Activated B cell treated with CpG ODN at 0.5 μM for 24 hours (primary cell): Measurements from ENCODE around the gene ADNP. TPM values are rescaled to one million over a fixed set of nuclear protein-coding genes. Genes with fewer than 3 reads are reported as not detected.

Source experiments
- ATAC-seq: fragments of 200-7000 bp; cut with Tn5 transposase; one replicate; pipeline ENCODE4 v1.10.0; 2021; ENCODE audit warnings: low read depth, mild to moderate bottlenecking, moderate library complexity
- CTCF ChIA-PET: fragments of 350-600 bp; sonication (Branson Sonifier 250); formaldehyde crosslinking; loops from one replicate; lab custom pipeline; 2021; ENCODE audit warnings: antibody characterized with exemption; lab: Charles Lee
- POLR2A ChIA-PET: fragments of 350-600 bp; sonication (Branson Sonifier 250); formaldehyde crosslinking; loops from one replicate; lab custom pipeline; 2021; ENCODE audit warnings: antibody characterized with exemption; lab: Charles Lee
- DNase-seq: peaks from one replicate; pipeline ENCODE4 v3.0.0; 2022
- H3K27ac Mint-ChIP-seq: one replicate; pipeline ENCODE4 v1.8.0; 2020; ENCODE audit warnings: mixed read lengths
- H3K27me3 Mint-ChIP-seq: one replicate; pipeline ENCODE4 v1.8.0; 2021; ENCODE audit warnings: mixed read lengths
- H3K36me3 Mint-ChIP-seq: one replicate; pipeline ENCODE4 v1.8.0; 2021; ENCODE audit warnings: low read depth, mixed read lengths
- H3K4me1 Mint-ChIP-seq: one replicate; pipeline ENCODE4 v1.8.0; 2021; ENCODE audit warnings: mixed read lengths
- H3K4me3 Mint-ChIP-seq: one replicate; pipeline ENCODE4 v1.8.0; 2020; ENCODE audit warnings: mild to moderate bottlenecking, mixed read lengths
- H3K9me3 Mint-ChIP-seq: one replicate; pipeline ENCODE4 v1.8.0; 2020; ENCODE audit warnings: mixed read lengths
- CTCF ChIP-seq: fragments of 200-600 bp; IDR thresholded peaks from one replicate; pipeline ENCODE4 v1.8.0; 2022; ENCODE audit warnings: antibody characterized with exemption, mild to moderate bottlenecking
- intact Hi-C: fragments of 100-400 bp; cut with micrococcal nuclease; formaldehyde crosslinking; loops from one replicate; pipeline ENCODE4 v1.15.1; 2024
- total RNA-seq: library from RNA; stranded (reverse); gene quantifications from 2 replicates; pipeline ENCODE4 v1.2.3, GENCODE V29; 2022

The ADNP gene
- total RNA-seq, 1 donor from 2014 or later, result 99.3 TPM

GRCh38 chr20:50915424-50915823 is 15.8 kb downstream of the ADNP start:
- Mint-ChIP-seq H3K4me1 (peaks cover 83% of the 10 kb centered on the region), H3K4me3 (no peak overlapping the region), H3K9me3 (no peaks in the 10 kb centered on the region), H3K27me3 (no peaks in the 10 kb centered on the region), H3K36me3 (peaks cover 45% of the 10 kb centered on the region), H3K27ac (peak overlapping the region; percentile 46)
- no peak for DNase-seq
- intact Hi-C loops, result no loop called here
- POLR2A ChIA-PET, result interaction anchor here (0.7 to 3.2 kb wide), 7 partner anchors 10 to 125 kb away, joined by 3 to 16 read pairs (median 4); partner anchors contain the start of genes ADNP, DPM1 and MOCS3
- no peak for TF ChIP-seq CTCF
- ATAC-seq, result no peak
- CTCF ChIA-PET, result interaction anchor here (0.6 to 1.8 kb wide), 4 partner anchors 9 to 127 kb away, joined by 3 to 15 read pairs (median 6); no protein-coding TSS in a partner anchor

- ChIA-PET POLR2A (interaction anchor here (1.5 to 3.2 kb wide), 2 partner anchors 18 to 95 kb away, joined by 6 to 16 read pairs; partner anchors contain the start of gene ADNP), CTCF (interaction anchor here (1.0 to 1.8 kb wide), 3 partner anchors 10 to 15 kb away, joined by 6 to 15 read pairs (median 6); no protein-coding TSS in a partner anchor)
- Mint-ChIP-seq H3K4me3 (no peak overlapping the region), H3K27me3 (no peaks in the 10 kb centered on the region), H3K4me1 (peaks cover 82% of the 10 kb centered on the region), H3K27ac (peak overlapping the region; percentile 30), H3K9me3 (no peaks in the 10 kb centered on the region), H3K36me3 (peaks cover 46% of the 10 kb centered on the region)
- no peak for TF ChIP-seq CTCF
- intact Hi-C loops, result loop anchor here (1.0 kb wide), 1 partner anchor 8 kb away; no protein-coding TSS in a partner anchor
- ATAC-seq (no peak), DNase-seq (no peak)
Observed at GRCh38 chr20:50913690-50914375, 17.4 kb downstream of the ADNP start.

- H3K27ac Mint-ChIP-seq, result peak overlapping the region; percentile 74
- DNase-seq (no peak), ATAC-seq (peak; percentile 37)
- H3K4me3 Mint-ChIP-seq, result peak overlapping the region; percentile 9
- H3K4me1 Mint-ChIP-seq, result peaks cover 69% of the 10 kb centered on the region
- H3K36me3 Mint-ChIP-seq, result peaks cover 44% of the 10 kb centered on the region
- ChIA-PET CTCF (interaction anchor here (0.7 to 1.4 kb wide), 4 partner anchors 17 to 121 kb away, joined by 3 to 4 read pairs (median 3); partner anchors contain the start of genes ADNP and BCAS4), POLR2A (interaction anchor here (0.6 to 2.6 kb wide), 8 partner anchors 9 to 120 kb away, joined by 3 to 8 read pairs (median 4); partner anchors contain the start of genes ADNP, BCAS4, DPM1 and MOCS3)
- intact Hi-C loops, result no loop called here
- no peak for TF ChIP-seq CTCF
- no peaks in the 10 kb centered on the region for H3K9me3 Mint-ChIP-seq
- no peaks in the 10 kb centered on the region for H3K27me3 Mint-ChIP-seq
Observed at GRCh38 chr20:50911716-50912115, 19.5 kb downstream of the ADNP start.

- no peaks in the 10 kb centered on the region for H3K9me3 Mint-ChIP-seq
- intact Hi-C loops, result no loop called here
- H3K4me1 Mint-ChIP-seq, result peaks cover 66% of the 10 kb centered on the region
- H3K36me3 Mint-ChIP-seq, result peaks cover 40% of the 10 kb centered on the region
- ChIA-PET POLR2A (interaction anchor here (1.6 to 2.6 kb wide), 2 partner anchors 20 to 117 kb away, joined by 5 to 8 read pairs; partner anchors contain the start of genes ADNP and BCAS4), CTCF (interaction anchor here (1.4 kb wide), 1 partner anchor 20 kb away, joined by 3 read pairs; the partner anchor contains the start of gene ADNP)
- DNase-seq (no peak), ATAC-seq (no peak)
- TF ChIP-seq CTCF, result no peak
- H3K27me3 Mint-ChIP-seq, result no peaks in the 10 kb centered on the region
- no peak overlapping the region for H3K4me3 Mint-ChIP-seq
- H3K27ac Mint-ChIP-seq, result peak overlapping the region; percentile 68
Observed at GRCh38 chr20:50911030-50911429, 20.2 kb downstream of the ADNP start.

GRCh38 chr20:50909413-50909812 is 21.8 kb downstream of the ADNP start:
- no peaks in the 10 kb centered on the region for H3K27me3 Mint-ChIP-seq
- peaks cover 37% of the 10 kb centered on the region for H3K36me3 Mint-ChIP-seq
- POLR2A ChIA-PET, result interaction anchor here (0.7 kb wide), 1 partner anchor 72 kb away, joined by 13 read pairs; no protein-coding TSS in a partner anchor

More at GRCh38 chr20:50909413-50909812, 21.8 kb downstream of the ADNP start:
- TF ChIP-seq CTCF, result no peak
- ATAC-seq, result peak; percentile 28
- Mint-ChIP-seq H3K4me1 (peaks cover 66% of the 10 kb centered on the region), H3K9me3 (no peaks in the 10 kb centered on the region), H3K4me3 (peak overlapping the region; percentile 9), H3K27ac (no peak overlapping the region)
- DNase-seq, result no peak
- CTCF ChIA-PET, result interaction anchor here (1.8 to 2.0 kb wide), 2 partner anchors 20 to 115 kb away, joined by 9 read pairs; partner anchors contain the start of gene BCAS4
- intact Hi-C loops, result no loop called here
